GM23338 (cell line): Measurements from ENCODE around the gene TMEM43. TPM values are rescaled to one million over a fixed set of nuclear protein-coding genes. Genes with fewer than 3 reads are reported as not detected.

Experiments
- ATAC-seq: fragments of 200-7000 bp; cut with Tn5 transposase; 3 replicates; pipeline ENCODE4 v1.9.1; 2020
- DNase-seq: peaks from one replicate; pipeline ENCODE4 v3.0.0-alpha.2; 2015; ENCODE audit warnings: low spot score
- H2AFZ ChIP-seq: fragments of 200-600 bp; sonication (generic); 2 replicates; pipeline ENCODE4 v1.8.0; 2016; ENCODE audit warnings: antibody characterized with exemption, mild to moderate bottlenecking, moderate library complexity
- H3F3A ChIP-seq: fragments of 200-600 bp; sonication (generic); replicated peaks from 2 replicates; pipeline ENCODE4 v1.8.0; 2017; ENCODE audit warnings: antibody characterized with exemption, mixed run types, low read depth
- H3K27ac ChIP-seq: fragments of 200-600 bp; sonication (generic); 2 replicates; pipeline ENCODE4 v1.6.1; 2016; ENCODE audit warnings: low read depth
- H3K27me3 ChIP-seq: fragments of 200-600 bp; sonication (generic); 2 replicates; pipeline ENCODE4 v1.8.0; 2016; ENCODE audit warnings: mild to moderate bottlenecking, mixed run types, moderate library complexity; ENCODE audit not compliant: insufficient read depth
- H3K36me3 ChIP-seq: fragments of 200-600 bp; sonication (generic); 2 replicates; pipeline ENCODE4 v1.8.0; 2016; ENCODE audit warnings: mild to moderate bottlenecking; ENCODE audit not compliant: insufficient read depth
- H3K4me1 ChIP-seq: fragments of 200-600 bp; sonication (generic); 2 replicates; pipeline ENCODE4 v1.8.0; 2016; ENCODE audit warnings: mild to moderate bottlenecking, moderate library complexity; ENCODE audit not compliant: insufficient read depth
- H3K4me2 ChIP-seq: fragments of 200-600 bp; sonication (generic); 2 replicates; pipeline ENCODE4 v1.7.1; 2017; ENCODE audit warnings: mixed run types
- H3K4me3 ChIP-seq: fragments of 200-600 bp; sonication (generic); 2 replicates; pipeline ENCODE4 v1.6.1; 2016; ENCODE audit warnings: mixed run types
- H3K79me2 ChIP-seq: fragments of 200-600 bp; sonication (generic); replicated peaks from 2 replicates; pipeline ENCODE4 v1.8.0; 2017; ENCODE audit warnings: mild to moderate bottlenecking; ENCODE audit not compliant: insufficient read depth
- H3K9me2 ChIP-seq: fragments of 200-600 bp; sonication (generic); 2 replicates; pipeline ENCODE4 v1.8.0; 2017; ENCODE audit not compliant: insufficient read depth
- H4K20me1 ChIP-seq: fragments of 200-600 bp; sonication (generic); replicated peaks from 2 replicates; pipeline ENCODE4 v1.8.0; 2017; ENCODE audit warnings: mild to moderate bottlenecking; ENCODE audit not compliant: insufficient read depth
- H3K27ac Mint-ChIP-seq: 2 replicates; pipeline ENCODE4 v1.8.0; 2020; ENCODE audit warnings: inconsistent platforms, mild to moderate bottlenecking, moderate library complexity, mixed read lengths
- H3K27me3 Mint-ChIP-seq: 3 replicates; pipeline ENCODE4 v1.8.0; 2022; ENCODE audit warnings: low read depth, mild to moderate bottlenecking, moderate library complexity, mixed read lengths, inconsistent platforms; ENCODE audit not compliant: insufficient read depth, poor library complexity
- H3K36me3 Mint-ChIP-seq: 3 replicates; pipeline ENCODE4 v1.8.0; 2021; ENCODE audit warnings: low read depth, mild to moderate bottlenecking, inconsistent platforms, moderate library complexity, mixed read lengths
- H3K4me1 Mint-ChIP-seq: 3 replicates; pipeline ENCODE4 v1.8.0; 2020; ENCODE audit warnings: mild to moderate bottlenecking, inconsistent platforms, mixed read lengths
- H3K4me3 Mint-ChIP-seq: 3 replicates; pipeline ENCODE4 v1.8.0; 2021; ENCODE audit warnings: moderate library complexity, mild to moderate bottlenecking, inconsistent platforms, mixed read lengths
- H3K9me3 Mint-ChIP-seq: 3 replicates; pipeline ENCODE4 v1.8.0; 2020; ENCODE audit warnings: moderate library complexity, mild to moderate bottlenecking, inconsistent platforms, mixed read lengths
- CREB1 ChIP-seq: fragments of 250-450 bp; sonication (Bioruptor Pico); IDR thresholded peaks from 2 replicates; pipeline ENCODE4 v1.5.0; 2020; ENCODE audit warnings: low read depth, mild to moderate bottlenecking, moderate library complexity
- CTCF ChIP-seq, 2 experiments: fragments of 200-600 bp in 1 of 2; sonication (generic) in 1 of 2; conservative IDR thresholded peaks; 2 replicates each; pipeline versions ENCODE4 v1.5.1 to v1.6.1; 2016 to 2017; ENCODE audit warnings: antibody characterized with exemption in 2 of 2, low read depth in 2 of 2, mild to moderate bottlenecking in 2 of 2, moderate library complexity in 1 of 2
- ETS1 ChIP-seq: IDR thresholded peaks from 2 replicates; pipeline ENCODE4 v1.6.1; 2016; ENCODE audit warnings: antibody characterized with exemption
- EZH2 ChIP-seq: fragments of 200-600 bp; sonication (generic); IDR thresholded peaks from one replicate; pipeline ENCODE4 v1.8.0; 2017; ENCODE audit warnings: antibody characterized with exemption, mild to moderate bottlenecking, low read depth; ENCODE audit not compliant: unreplicated experiment
- EZH2phosphoT487 ChIP-seq: fragments of 200-600 bp; sonication (generic); IDR thresholded peaks from one replicate; pipeline ENCODE4 v1.8.1; 2018; ENCODE audit warnings: antibody characterized with exemption; ENCODE audit not compliant: unreplicated experiment
- JUNB ChIP-seq: IDR thresholded peaks from one replicate; pipeline ENCODE4 v1.6.1; 2016; ENCODE audit warnings: antibody characterized with exemption; ENCODE audit not compliant: unreplicated experiment
- NANOG ChIP-seq: IDR thresholded peaks from 2 replicates; pipeline ENCODE4 v1.6.1; 2016; ENCODE audit warnings: antibody characterized with exemption, borderline replicate concordance
- POLR2AphosphoS5 ChIP-seq: IDR thresholded peaks from 2 replicates; pipeline ENCODE4 v1.6.1; 2016; ENCODE audit warnings: antibody characterized with exemption, low read depth
- STAT1 ChIP-seq: IDR thresholded peaks from one replicate; pipeline ENCODE4 v1.6.1; 2016; ENCODE audit warnings: antibody characterized with exemption; ENCODE audit not compliant: unreplicated experiment
- ZNF114 ChIP-seq: fragments of 250-450 bp; sonication (Bioruptor Pico); IDR thresholded peaks from 2 replicates; pipeline ENCODE4 v1.5.0; 2020; ENCODE audit warnings: mild to moderate bottlenecking, moderate library complexity
- ZNF331 ChIP-seq: fragments of 250-450 bp; sonication (Bioruptor Pico); IDR thresholded peaks from 2 replicates; pipeline ENCODE4 v1.5.0; 2020; ENCODE audit warnings: low read depth, mild to moderate bottlenecking, moderate library complexity
- polyA plus RNA-seq: library from polyadenylated mRNA; unstranded; fragments of >200 nt; fragmentation: Nextera tagmentation; extraction: Ambion mirVana; gene quantifications from 2 replicates; pipeline ENCODE4 v1.2.1, GENCODE V29; 2016
- total RNA-seq: library from RNA; depleted of rRNA; stranded (reverse); fragments of >200 nt; shearing (Covaris generic); gene quantifications from 2 replicates; pipeline ENCODE4 v1.2.3, GENCODE V29; 2014
- TF ChIP-seq, protein P1 (sequence below): IDR thresholded peaks from one replicate; pipeline ENCODE4 v1.6.1; 2018; ENCODE audit warnings: antibody characterized with exemption; ENCODE audit not compliant: unreplicated experiment
- TF ChIP-seq, protein P2 (sequence below): fragments of 250-450 bp; sonication (Bioruptor Pico); IDR thresholded peaks from 2 replicates; pipeline ENCODE4 v1.5.0; 2020; ENCODE audit warnings: mild to moderate bottlenecking, moderate library complexity

The TMEM43 gene
- total and polyA plus RNA-seq, 2 experiments from 2014 or later: 15.9 to 34.7 TPM

GRCh38 chr3:14130707-14131106 lies 5.9 kb downstream of the TMEM43 start:
- no peaks in the 10 kb centered on the region for H3K9me2 ChIP-seq
- no peak overlapping the region for H3K4me3 Mint-ChIP-seq
- H3K9me3 Mint-ChIP-seq: no peaks in the 10 kb centered on the region
- no peak overlapping the region for H3K27ac ChIP-seq
- peaks cover 72% of the 10 kb centered on the region for H3K36me3 Mint-ChIP-seq
- TF ChIP-seq, protein P1, sequence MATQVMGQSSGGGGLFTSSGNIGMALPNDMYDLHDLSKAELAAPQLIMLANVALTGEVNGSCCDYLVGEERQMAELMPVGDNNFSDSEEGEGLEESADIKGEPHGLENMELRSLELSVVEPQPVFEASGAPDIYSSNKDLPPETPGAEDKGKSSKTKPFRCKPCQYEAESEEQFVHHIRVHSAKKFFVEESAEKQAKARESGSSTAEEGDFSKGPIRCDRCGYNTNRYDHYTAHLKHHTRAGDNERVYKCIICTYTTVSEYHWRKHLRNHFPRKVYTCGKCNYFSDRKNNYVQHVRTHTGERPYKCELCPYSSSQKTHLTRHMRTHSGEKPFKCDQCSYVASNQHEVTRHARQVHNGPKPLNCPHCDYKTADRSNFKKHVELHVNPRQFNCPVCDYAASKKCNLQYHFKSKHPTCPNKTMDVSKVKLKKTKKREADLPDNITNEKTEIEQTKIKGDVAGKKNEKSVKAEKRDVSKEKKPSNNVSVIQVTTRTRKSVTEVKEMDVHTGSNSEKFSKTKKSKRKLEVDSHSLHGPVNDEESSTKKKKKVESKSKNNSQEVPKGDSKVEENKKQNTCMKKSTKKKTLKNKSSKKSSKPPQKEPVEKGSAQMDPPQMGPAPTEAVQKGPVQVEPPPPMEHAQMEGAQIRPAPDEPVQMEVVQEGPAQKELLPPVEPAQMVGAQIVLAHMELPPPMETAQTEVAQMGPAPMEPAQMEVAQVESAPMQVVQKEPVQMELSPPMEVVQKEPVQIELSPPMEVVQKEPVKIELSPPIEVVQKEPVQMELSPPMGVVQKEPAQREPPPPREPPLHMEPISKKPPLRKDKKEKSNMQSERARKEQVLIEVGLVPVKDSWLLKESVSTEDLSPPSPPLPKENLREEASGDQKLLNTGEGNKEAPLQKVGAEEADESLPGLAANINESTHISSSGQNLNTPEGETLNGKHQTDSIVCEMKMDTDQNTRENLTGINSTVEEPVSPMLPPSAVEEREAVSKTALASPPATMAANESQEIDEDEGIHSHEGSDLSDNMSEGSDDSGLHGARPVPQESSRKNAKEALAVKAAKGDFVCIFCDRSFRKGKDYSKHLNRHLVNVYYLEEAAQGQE: no peak
- TF ChIP-seq EZH2phosphoT487: no peak
- no peak for TF ChIP-seq CREB1
- no peak for TF ChIP-seq POLR2AphosphoS5
- TF ChIP-seq ETS1: no peak
- no peak for TF ChIP-seq ZNF331 (CRISPR knock-in tag)
- no peak for TF ChIP-seq JUNB
- TF ChIP-seq CTCF (conservative IDR thresholded peaks at IDR 0.05; ENCODE audit: low read depth in 2 of 2): no peak
- no peak for TF ChIP-seq NANOG
- no peak for TF ChIP-seq ZNF114 (CRISPR knock-in tag)
- no peak for TF ChIP-seq EZH2
- no peak for TF ChIP-seq STAT1
- TF ChIP-seq, protein P2, sequence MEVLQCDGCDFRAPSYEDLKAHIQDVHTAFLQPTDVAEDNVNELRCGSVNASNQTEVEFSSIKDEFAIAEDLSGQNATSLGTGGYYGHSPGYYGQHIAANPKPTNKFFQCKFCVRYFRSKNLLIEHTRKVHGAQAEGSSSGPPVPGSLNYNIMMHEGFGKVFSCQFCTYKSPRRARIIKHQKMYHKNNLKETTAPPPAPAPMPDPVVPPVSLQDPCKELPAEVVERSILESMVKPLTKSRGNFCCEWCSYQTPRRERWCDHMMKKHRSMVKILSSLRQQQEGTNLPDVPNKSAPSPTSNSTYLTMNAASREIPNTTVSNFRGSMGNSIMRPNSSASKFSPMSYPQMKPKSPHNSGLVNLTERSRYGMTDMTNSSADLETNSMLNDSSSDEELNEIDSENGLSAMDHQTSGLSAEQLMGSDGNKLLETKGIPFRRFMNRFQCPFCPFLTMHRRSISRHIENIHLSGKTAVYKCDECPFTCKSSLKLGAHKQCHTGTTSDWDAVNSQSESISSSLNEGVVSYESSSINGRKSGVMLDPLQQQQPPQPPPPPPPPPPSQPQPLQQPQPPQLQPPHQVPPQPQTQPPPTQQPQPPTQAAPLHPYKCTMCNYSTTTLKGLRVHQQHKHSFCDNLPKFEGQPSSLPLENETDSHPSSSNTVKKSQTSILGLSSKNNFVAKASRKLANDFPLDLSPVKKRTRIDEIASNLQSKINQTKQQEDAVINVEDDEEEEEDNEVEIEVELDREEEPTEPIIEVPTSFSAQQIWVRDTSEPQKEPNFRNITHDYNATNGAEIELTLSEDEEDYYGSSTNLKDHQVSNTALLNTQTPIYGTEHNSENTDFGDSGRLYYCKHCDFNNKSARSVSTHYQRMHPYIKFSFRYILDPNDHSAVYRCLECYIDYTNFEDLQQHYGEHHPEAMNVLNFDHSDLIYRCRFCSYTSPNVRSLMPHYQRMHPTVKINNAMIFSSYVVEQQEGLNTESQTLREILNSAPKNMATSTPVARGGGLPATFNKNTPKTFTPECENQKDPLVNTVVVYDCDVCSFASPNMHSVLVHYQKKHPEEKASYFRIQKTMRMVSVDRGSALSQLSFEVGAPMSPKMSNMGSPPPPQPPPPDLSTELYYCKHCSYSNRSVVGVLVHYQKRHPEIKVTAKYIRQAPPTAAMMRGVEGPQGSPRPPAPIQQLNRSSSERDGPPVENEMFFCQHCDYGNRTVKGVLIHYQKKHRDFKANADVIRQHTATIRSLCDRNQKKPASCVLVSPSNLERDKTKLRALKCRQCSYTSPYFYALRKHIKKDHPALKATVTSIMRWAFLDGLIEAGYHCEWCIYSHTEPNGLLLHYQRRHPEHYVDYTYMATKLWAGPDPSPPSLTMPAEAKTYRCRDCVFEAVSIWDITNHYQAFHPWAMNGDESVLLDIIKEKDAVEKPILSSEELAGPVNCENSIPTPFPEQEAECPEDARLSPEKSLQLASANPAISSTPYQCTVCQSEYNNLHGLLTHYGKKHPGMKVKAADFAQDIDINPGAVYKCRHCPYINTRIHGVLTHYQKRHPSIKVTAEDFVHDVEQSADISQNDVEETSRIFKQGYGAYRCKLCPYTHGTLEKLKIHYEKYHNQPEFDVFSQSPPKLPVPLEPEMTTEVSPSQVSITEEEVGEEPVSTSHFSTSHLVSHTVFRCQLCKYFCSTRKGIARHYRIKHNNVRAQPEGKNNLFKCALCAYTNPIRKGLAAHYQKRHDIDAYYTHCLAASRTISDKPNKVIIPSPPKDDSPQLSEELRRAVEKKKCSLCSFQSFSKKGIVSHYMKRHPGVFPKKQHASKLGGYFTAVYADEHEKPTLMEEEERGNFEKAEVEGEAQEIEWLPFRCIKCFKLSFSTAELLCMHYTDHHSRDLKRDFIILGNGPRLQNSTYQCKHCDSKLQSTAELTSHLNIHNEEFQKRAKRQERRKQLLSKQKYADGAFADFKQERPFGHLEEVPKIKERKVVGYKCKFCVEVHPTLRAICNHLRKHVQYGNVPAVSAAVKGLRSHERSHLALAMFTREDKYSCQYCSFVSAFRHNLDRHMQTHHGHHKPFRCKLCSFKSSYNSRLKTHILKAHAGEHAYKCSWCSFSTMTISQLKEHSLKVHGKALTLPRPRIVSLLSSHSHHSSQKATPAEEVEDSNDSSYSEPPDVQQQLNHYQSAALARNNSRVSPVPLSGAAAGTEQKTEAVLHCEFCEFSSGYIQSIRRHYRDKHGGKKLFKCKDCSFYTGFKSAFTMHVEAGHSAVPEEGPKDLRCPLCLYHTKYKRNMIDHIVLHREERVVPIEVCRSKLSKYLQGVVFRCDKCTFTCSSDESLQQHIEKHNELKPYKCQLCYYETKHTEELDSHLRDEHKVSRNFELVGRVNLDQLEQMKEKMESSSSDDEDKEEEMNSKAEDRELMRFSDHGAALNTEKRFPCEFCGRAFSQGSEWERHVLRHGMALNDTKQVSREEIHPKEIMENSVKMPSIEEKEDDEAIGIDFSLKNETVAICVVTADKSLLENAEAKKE (CRISPR knock-in tag): no peak
- peaks cover 11% of the 10 kb centered on the region for H3K27me3 Mint-ChIP-seq
- peaks cover 4% of the 10 kb centered on the region; the same call in 1 of the 2 replicates for H3K36me3 ChIP-seq
- DNase-seq: no peak
- peaks cover 8% of the 10 kb centered on the region; the same call in 1 of the 2 replicates for H4K20me1 ChIP-seq
- peaks cover 9% of the 10 kb centered on the region; the same call in 1 of the 2 replicates for H3K4me1 ChIP-seq
- peaks cover 29% of the 10 kb centered on the region for H3K79me2 ChIP-seq
- no peaks in the 10 kb centered on the region for H3K27me3 ChIP-seq
- H3K4me1 Mint-ChIP-seq: peaks cover 8% of the 10 kb centered on the region; the same call in 2 of the 3 replicates
- H3F3A ChIP-seq: no peaks in the 10 kb centered on the region
- ATAC-seq: no peak
- H3K4me3 ChIP-seq: no peak overlapping the region
- H3K4me2 ChIP-seq: no peak overlapping the region
- no peak overlapping the region for H3K27ac Mint-ChIP-seq
- no peak overlapping the region for H2AFZ ChIP-seq
